Liver (tissue), 9 donors: Measurements from ENCODE around the gene XRN1. TPM values are rescaled to one million over a fixed set of nuclear protein-coding genes. Genes with fewer than 3 reads are reported as not detected.
"Not testable (repeated sequence)": the region's sequence is repeated elsewhere in the genome, so short reads cannot be mapped to it uniquely, and the experiment has no call there.

ENCODE experiments used
- DNase-seq: peaks from one replicate; pipeline ENCODE4 v3.0.0-alpha.2; 2017; ENCODE audit warnings: low spot score
- H3K27ac ChIP-seq, 2 donors: one replicate each; pipeline ENCODE4 v1.7.0; 2013; ENCODE audit warnings: inconsistent platforms in 2 of 2, low read length in 2 of 2, control low read depth in 1 of 2, low read depth in 1 of 2, mild to moderate bottlenecking in 1 of 2
- H3K27me3 ChIP-seq, 4 donors: one replicate each; pipeline versions ENCODE4 v1.6.1 to v1.7.0; 2013; ENCODE audit warnings: low read length in 3 of 4, inconsistent platforms in 1 of 4, mild to moderate bottlenecking in 1 of 4, moderate library complexity in 1 of 4; ENCODE audit not compliant: control insufficient read depth in 4 of 4, insufficient read depth in 4 of 4
- H3K36me3 ChIP-seq, 4 donors: one replicate each; pipeline versions ENCODE4 v1.6.1 to v1.7.0; 2013; ENCODE audit warnings: low read length in 3 of 4, mild to moderate bottlenecking in 3 of 4, low read depth in 1 of 4, moderate library complexity in 1 of 4; ENCODE audit not compliant: control insufficient read depth in 4 of 4, insufficient read depth in 3 of 4
- H3K4me1 ChIP-seq, 4 donors: one replicate each; pipeline versions ENCODE4 v1.6.1 to v1.7.0; 2013; ENCODE audit warnings: low read length in 3 of 4, mild to moderate bottlenecking in 3 of 4, moderate library complexity in 1 of 4; ENCODE audit not compliant: control insufficient read depth in 4 of 4, insufficient read depth in 4 of 4
- H3K4me3 ChIP-seq, 3 donors: one replicate each; pipeline versions ENCODE4 v1.6.1 to v1.7.0; 2013; ENCODE audit warnings: low read length in 3 of 3, control low read depth in 1 of 3, low read depth in 1 of 3, mild to moderate bottlenecking in 1 of 3
- H3K9ac ChIP-seq, 2 donors: one replicate each; pipeline ENCODE4 v1.7.0; 2013; ENCODE audit warnings: low read length in 2 of 2, mild to moderate bottlenecking in 2 of 2, moderate library complexity in 2 of 2, control low read depth in 1 of 2, low read depth in 1 of 2
- H3K9me3 ChIP-seq, 4 donors: one replicate each; pipeline versions ENCODE4 v1.6.1 to v1.7.0; 2013; ENCODE audit warnings: low read length in 3 of 4; ENCODE audit not compliant: control insufficient read depth in 4 of 4
- EGR1 ChIP-seq, 2 donors: IDR thresholded peaks; 2 replicates each; pipeline ENCODE4 v1.6.1; 2016 to 2018; ENCODE audit warnings: antibody characterized with exemption in 2 of 2, low read depth in 2 of 2
- FOXA1 ChIP-seq: IDR thresholded peaks from 2 replicates; pipeline ENCODE4 v1.6.1; 2016; ENCODE audit warnings: antibody characterized with exemption
- FOXA2 ChIP-seq: IDR thresholded peaks from 2 replicates; pipeline ENCODE4 v1.6.1; 2016; ENCODE audit warnings: antibody characterized with exemption
- GABPA ChIP-seq, 2 donors: IDR thresholded peaks in 1 of 2; conservative IDR thresholded peaks in 1 of 2; 2 replicates each; pipeline ENCODE4 v1.6.1; 2016; ENCODE audit warnings: antibody characterized with exemption in 2 of 2, mild to moderate bottlenecking in 1 of 2, moderate library complexity in 1 of 2
- HNF4A ChIP-seq, 2 donors: conservative IDR thresholded peaks; 2 replicates each; pipeline ENCODE4 v1.6.1; 2016; ENCODE audit warnings: antibody characterized with exemption in 2 of 2, mild to moderate bottlenecking in 2 of 2
- HNF4G ChIP-seq: IDR thresholded peaks from 2 replicates; pipeline ENCODE4 v1.6.1; 2016; ENCODE audit warnings: antibody characterized with exemption
- JUND ChIP-seq, 2 donors: IDR thresholded peaks; 2 replicates each; pipeline ENCODE4 v1.6.1; 2016; ENCODE audit warnings: antibody characterized with exemption in 2 of 2
- NR2F2 ChIP-seq: IDR thresholded peaks from 2 replicates; pipeline ENCODE4 v1.6.1; 2016; ENCODE audit warnings: antibody characterized with exemption
- RAD21 ChIP-seq, 2 donors: IDR thresholded peaks; 2 replicates each; pipeline ENCODE4 v1.6.1; 2016; ENCODE audit warnings: antibody characterized with exemption in 2 of 2, mild to moderate bottlenecking in 2 of 2
- RXRA ChIP-seq, 2 donors: IDR thresholded peaks; 2 replicates each; pipeline ENCODE4 v1.6.1; 2017 to 2018; ENCODE audit warnings: antibody characterized with exemption in 2 of 2, mild to moderate bottlenecking in 1 of 2
- SP1 ChIP-seq: IDR thresholded peaks from 2 replicates; pipeline ENCODE4 v1.6.1; 2018; ENCODE audit warnings: antibody characterized with exemption, mild to moderate bottlenecking
- TAF1 ChIP-seq: conservative IDR thresholded peaks from 2 replicates; pipeline ENCODE4 v1.6.1; 2016; ENCODE audit warnings: antibody characterized with exemption, mild to moderate bottlenecking
- YY1 ChIP-seq: IDR thresholded peaks from 2 replicates; pipeline ENCODE4 v1.6.1; 2016; ENCODE audit warnings: antibody characterized with exemption, mild to moderate bottlenecking
- WGBS: extraction: QIAGEN DNeasy Blood & Tissue Kit; methylation state at CpG from one replicate; pipeline ENCODE4 v1.1.7; 2013; 5-methylcytosine and 5-hydroxymethylcytosine counted together
- polyA plus RNA-seq, 2 donors: library from polyadenylated mRNA; stranded (reverse) in 1 of 2; unstranded in 1 of 2; fragments of 200-250 nt in 1 of 2; fragments of >200 nt in 1 of 2; fragmentation: Nextera tagmentation in 1 of 2; extraction: Ambion mirVana in 1 of 2; gene quantifications; one replicate each; pipeline versions ENCODE4 v1.2.1 to v1.2.3, GENCODE V29; 2013 to 2015
- total RNA-seq, 2 donors: library from RNA; depleted of rRNA; stranded (reverse); fragments of >200 nt; gene quantifications; one replicate each; pipeline ENCODE4 v1.2.3, GENCODE V29; 2014
- TF ChIP-seq, protein P1 (sequence below): IDR thresholded peaks from 2 replicates; pipeline ENCODE4 v1.6.1; 2016; ENCODE audit warnings: antibody characterized with exemption
- TF ChIP-seq, protein P2 (sequence below): IDR thresholded peaks from 2 replicates; pipeline ENCODE4 v1.6.1; 2016; ENCODE audit warnings: antibody characterized with exemption
- TF ChIP-seq, protein P3 (sequence below): IDR thresholded peaks from 2 replicates; pipeline ENCODE4 v1.6.1; 2016; ENCODE audit warnings: antibody characterized with exemption
- TF ChIP-seq, protein P4 (sequence below): fragments of 150-350 bp; IDR thresholded peaks from 2 replicates; pipeline ENCODE4 v1.5.1; 2017; ENCODE audit warnings: improper control_type of control experiment, low read depth, low read length; ENCODE audit not compliant: missing input control
- TF ChIP-seq, protein P5 (sequence below): IDR thresholded peaks from 2 replicates; pipeline ENCODE4 v1.6.1; 2016; ENCODE audit warnings: antibody characterized with exemption, mild to moderate bottlenecking
- donor health status: healthy.
- donor health status: healthy.
- donor health status: healthy.
- donor health status: healthy.
- donor health status: healthy.

XRN1 gene
- total and polyA plus RNA-seq, 4 donors = 4.3 to 41.4 (median 25.9) TPM

DNA sequence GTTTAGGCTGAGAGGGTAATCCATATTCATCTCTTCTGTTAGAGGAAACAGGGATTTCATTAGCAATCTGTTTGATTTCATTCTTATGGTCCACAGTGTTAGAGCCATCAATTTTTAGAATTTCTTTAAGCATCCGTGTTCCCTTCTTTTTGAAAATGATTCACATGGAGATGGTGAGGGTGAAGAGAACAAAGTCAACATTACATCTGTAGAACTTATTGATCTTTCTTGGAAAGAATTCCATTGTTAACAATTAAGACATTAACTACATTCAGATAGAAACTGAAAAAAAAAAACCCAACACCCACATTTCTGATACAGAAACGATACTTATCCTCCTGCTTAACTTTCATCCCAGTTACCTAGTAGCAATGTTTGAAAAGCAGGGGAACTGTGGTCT lies 115.4 kb downstream of the XRN1 start:
- Histone ChIP-seq H3K4me3 (no peak overlapping the region), H3K36me3 (peaks cover 2 to 59% (median 37%) of the 10 kb centered on the region in 4 donors), H3K27ac (no peak overlapping the region), H3K4me1 (no peaks in the 10 kb centered on the region), H3K9me3 (no peaks in the 10 kb centered on the region), H3K27me3 (no peaks in the 10 kb centered on the region), H3K9ac (no peak overlapping the region)
- DNase-seq = no peak
- TF ChIP-seq, protein P1, sequence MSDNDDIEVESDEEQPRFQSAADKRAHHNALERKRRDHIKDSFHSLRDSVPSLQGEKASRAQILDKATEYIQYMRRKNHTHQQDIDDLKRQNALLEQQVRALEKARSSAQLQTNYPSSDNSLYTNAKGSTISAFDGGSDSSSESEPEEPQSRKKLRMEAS = no peak
- TF ChIP-seq RAD21 (IDR thresholded peaks at IDR 0.05) (no peak), YY1 (no peak), HNF4G (no peak), FOXA1 (no peak), RXRA (IDR thresholded peaks at IDR 0.05) (no peak), TAF1 (no peak), FOXA2 (no peak), HNF4A (conservative IDR thresholded peaks at IDR 0.05) (no peak), NR2F2 (no peak), GABPA (IDR thresholded peaks at IDR 0.05 in 1 of 2, conservative IDR thresholded peaks at IDR 0.05 in 1 of 2) (no peak), JUND (IDR thresholded peaks at IDR 0.05) (no peak), SP1 (no peak), EGR1 (IDR thresholded peaks at IDR 0.05; ENCODE audit: low read depth in 2 of 2) (no peak)
- TF ChIP-seq, protein P2, sequence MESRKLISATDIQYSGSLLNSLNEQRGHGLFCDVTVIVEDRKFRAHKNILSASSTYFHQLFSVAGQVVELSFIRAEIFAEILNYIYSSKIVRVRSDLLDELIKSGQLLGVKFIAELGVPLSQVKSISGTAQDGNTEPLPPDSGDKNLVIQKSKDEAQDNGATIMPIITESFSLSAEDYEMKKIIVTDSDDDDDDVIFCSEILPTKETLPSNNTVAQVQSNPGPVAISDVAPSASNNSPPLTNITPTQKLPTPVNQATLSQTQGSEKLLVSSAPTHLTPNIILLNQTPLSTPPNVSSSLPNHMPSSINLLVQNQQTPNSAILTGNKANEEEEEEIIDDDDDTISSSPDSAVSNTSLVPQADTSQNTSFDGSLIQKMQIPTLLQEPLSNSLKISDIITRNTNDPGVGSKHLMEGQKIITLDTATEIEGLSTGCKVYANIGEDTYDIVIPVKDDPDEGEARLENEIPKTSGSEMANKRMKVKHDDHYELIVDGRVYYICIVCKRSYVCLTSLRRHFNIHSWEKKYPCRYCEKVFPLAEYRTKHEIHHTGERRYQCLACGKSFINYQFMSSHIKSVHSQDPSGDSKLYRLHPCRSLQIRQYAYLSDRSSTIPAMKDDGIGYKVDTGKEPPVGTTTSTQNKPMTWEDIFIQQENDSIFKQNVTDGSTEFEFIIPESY = no peak
- TF ChIP-seq, protein P3, sequence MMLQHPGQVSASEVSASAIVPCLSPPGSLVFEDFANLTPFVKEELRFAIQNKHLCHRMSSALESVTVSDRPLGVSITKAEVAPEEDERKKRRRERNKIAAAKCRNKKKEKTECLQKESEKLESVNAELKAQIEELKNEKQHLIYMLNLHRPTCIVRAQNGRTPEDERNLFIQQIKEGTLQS = no peak
- TF ChIP-seq, protein P4, sequence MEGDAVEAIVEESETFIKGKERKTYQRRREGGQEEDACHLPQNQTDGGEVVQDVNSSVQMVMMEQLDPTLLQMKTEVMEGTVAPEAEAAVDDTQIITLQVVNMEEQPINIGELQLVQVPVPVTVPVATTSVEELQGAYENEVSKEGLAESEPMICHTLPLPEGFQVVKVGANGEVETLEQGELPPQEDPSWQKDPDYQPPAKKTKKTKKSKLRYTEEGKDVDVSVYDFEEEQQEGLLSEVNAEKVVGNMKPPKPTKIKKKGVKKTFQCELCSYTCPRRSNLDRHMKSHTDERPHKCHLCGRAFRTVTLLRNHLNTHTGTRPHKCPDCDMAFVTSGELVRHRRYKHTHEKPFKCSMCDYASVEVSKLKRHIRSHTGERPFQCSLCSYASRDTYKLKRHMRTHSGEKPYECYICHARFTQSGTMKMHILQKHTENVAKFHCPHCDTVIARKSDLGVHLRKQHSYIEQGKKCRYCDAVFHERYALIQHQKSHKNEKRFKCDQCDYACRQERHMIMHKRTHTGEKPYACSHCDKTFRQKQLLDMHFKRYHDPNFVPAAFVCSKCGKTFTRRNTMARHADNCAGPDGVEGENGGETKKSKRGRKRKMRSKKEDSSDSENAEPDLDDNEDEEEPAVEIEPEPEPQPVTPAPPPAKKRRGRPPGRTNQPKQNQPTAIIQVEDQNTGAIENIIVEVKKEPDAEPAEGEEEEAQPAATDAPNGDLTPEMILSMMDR = no peak
- TF ChIP-seq, protein P5, sequence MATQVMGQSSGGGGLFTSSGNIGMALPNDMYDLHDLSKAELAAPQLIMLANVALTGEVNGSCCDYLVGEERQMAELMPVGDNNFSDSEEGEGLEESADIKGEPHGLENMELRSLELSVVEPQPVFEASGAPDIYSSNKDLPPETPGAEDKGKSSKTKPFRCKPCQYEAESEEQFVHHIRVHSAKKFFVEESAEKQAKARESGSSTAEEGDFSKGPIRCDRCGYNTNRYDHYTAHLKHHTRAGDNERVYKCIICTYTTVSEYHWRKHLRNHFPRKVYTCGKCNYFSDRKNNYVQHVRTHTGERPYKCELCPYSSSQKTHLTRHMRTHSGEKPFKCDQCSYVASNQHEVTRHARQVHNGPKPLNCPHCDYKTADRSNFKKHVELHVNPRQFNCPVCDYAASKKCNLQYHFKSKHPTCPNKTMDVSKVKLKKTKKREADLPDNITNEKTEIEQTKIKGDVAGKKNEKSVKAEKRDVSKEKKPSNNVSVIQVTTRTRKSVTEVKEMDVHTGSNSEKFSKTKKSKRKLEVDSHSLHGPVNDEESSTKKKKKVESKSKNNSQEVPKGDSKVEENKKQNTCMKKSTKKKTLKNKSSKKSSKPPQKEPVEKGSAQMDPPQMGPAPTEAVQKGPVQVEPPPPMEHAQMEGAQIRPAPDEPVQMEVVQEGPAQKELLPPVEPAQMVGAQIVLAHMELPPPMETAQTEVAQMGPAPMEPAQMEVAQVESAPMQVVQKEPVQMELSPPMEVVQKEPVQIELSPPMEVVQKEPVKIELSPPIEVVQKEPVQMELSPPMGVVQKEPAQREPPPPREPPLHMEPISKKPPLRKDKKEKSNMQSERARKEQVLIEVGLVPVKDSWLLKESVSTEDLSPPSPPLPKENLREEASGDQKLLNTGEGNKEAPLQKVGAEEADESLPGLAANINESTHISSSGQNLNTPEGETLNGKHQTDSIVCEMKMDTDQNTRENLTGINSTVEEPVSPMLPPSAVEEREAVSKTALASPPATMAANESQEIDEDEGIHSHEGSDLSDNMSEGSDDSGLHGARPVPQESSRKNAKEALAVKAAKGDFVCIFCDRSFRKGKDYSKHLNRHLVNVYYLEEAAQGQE = no peak
- 77% methylated on average over 2 of the region's 2 CpGs for WGBS

DNA sequence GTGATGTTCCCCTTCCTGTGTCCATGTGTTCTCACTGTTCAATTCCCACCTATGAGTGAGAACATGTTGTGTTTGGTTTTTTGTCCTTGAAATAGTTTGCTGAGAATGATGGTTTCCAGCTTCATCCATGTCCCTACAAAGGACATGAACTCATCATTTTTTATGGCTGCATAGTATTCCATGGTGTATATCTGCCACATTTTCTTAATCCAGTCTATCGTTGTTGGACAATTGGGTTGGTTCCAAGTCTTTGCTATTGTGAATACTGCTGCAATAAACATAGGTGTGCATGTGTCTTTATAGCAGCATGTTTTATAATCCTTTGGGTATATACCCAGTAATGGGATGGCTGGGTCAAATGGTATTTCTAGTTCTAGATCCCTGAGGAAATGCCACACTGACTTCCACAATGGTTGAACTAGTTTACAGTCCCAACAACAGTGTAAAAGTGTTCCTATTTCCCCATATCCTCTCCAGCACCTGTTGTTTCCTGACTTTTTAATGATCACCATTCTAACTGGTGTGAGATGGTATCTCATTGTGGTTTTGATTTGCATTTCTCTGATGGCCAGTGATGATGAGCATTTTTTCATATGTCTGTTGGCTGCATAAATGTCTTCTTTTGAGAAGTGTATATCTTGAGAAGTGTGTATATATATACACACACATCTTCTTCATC lies 123.4 kb downstream of the XRN1 start:
- H3K36me3 ChIP-seq = peaks cover 0 to 31% (median 10%) of the 10 kb centered on the region in 4 donors
- not testable (repeated sequence) for H3K9ac ChIP-seq, H3K27ac ChIP-seq, H3K9me3 ChIP-seq, H3K27me3 ChIP-seq, H3K4me3 ChIP-seq, H3K4me1 ChIP-seq, DNase-seq
- 88% methylated on average over 1 of the region's 1 CpG for WGBS
